Stimulated activated CD4-positive, alpha-beta T cell treated with anti-CD3 and anti-CD28 coated beads, Interleukin-4, amount 100 ng/mL, for 48 hours (primary cell): ENCODE results near the gene PDE4C.
"Not testable (repeated sequence)": the region's sequence is repeated elsewhere in the genome, so short reads cannot be mapped to it uniquely, and the experiment has no call there.

Experiments
- DNase-seq, 2 donors: peaks; one replicate each; pipeline ENCODE4 v3.0.0-alpha.2; 2020; ENCODE audit warnings: low read depth in 2 of 2

PDE4C gene

DNA sequence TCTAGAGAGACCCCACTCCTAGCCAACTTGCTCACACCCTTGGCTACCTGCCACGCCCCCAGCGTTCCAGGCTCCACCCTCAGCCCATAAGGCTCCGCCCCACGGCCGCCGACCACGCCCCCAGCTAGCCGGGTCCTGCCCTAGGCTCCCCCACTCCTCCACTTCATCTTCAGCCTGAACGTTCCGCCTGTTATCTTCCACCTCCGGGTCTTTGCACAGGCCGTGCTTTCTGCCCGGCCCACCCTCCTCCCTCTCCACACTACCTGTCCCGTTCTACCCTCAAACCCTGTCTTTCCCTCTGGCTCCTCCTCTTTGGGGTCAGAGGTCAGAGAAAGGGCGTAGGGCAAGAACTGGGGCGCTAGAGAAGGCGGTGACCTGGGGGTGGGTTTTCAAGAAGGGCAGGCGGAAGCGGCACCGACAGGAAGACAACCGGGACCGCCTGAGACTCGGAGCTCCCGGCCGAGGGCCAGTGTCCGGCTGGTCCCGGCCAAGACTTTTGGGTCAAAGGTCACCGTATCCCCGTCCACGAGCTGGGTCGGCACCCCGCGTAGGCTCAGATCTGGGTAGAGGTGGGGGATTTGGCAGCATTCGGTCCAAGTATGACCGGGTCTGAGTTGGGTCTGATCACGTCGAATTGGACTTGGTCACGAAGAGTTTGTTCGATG, 2.2 kb downstream of the PDE4C start:
- DNase-seq = peak in 1 of 2 donors; percentile 51

DNA sequence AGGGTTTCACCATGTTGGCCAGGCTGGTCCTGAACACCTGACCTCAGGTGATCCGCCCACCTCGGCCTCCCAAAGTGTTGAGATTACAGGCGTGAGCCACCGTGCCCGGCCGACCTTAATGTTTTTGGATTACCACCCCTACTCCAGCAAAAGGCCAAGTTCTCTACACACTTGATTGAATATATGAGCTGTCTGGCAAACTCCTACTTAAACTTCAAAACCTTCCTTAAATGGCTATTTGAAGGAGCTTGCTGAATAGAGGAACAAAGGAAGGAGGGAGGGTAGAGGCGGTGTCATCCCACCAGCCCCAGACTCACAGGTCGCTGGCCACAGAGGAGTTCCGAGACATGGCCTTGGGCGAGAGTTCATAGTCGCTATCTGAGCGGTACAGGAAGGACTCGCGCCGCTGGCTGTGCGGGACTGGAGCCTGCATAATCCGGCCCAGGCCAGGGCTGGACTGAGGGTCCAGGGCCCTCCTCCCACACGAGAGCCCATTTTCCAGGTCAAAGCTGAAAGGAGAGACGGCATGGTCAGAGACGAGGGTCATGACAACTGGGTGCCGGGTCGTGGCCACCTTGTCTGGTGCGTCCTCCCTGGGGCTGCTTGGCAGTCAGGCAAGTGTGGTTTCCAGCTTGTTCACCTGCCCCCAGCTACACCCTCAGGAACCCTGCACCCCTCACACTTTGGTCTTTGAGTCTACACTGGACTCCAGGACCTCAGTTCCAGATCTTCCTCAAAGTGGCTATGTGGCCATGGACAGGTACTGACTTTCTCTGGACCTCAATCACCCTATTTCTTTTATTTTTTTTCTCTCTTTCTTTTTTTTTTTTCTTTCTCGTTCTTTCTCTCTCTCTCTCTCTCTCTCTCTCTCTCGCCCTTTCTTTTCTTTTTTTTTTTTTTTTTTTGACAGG, 4.2 kb downstream of the PDE4C start:
- no peak for DNase-seq

DNA sequence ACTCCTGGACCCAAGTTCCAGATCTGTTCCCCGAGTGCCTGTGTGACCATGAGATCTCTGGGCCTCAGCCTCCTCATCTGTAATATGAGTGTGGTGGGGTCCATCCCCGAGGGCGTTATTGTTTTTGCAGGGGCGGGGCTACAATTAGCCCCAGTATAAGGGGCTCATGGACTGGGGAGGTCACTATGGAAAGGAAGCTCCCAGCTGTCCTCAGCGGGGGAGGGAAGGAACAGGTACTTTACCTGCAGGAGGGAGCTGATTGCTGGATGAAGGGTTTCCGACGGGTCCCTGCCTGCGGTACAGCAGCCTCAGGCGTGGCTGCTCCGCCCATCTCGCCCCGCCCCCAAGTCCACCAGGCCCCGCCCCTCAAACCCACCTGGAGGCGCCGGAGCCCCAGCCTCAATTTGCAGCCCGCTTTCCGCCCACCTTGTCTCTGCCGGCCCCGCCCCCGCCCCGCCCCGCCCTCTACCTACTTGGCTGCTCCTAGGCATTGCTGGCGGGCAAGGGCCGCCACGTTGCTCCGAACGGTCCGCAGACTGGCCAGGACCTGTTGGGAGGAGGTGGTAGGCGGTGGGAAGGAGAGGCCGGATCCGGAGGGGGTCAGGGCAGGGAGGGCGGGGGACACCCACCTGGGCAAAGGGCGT, 5.5 kb downstream of the PDE4C start:
- no peak for DNase-seq

DNA sequence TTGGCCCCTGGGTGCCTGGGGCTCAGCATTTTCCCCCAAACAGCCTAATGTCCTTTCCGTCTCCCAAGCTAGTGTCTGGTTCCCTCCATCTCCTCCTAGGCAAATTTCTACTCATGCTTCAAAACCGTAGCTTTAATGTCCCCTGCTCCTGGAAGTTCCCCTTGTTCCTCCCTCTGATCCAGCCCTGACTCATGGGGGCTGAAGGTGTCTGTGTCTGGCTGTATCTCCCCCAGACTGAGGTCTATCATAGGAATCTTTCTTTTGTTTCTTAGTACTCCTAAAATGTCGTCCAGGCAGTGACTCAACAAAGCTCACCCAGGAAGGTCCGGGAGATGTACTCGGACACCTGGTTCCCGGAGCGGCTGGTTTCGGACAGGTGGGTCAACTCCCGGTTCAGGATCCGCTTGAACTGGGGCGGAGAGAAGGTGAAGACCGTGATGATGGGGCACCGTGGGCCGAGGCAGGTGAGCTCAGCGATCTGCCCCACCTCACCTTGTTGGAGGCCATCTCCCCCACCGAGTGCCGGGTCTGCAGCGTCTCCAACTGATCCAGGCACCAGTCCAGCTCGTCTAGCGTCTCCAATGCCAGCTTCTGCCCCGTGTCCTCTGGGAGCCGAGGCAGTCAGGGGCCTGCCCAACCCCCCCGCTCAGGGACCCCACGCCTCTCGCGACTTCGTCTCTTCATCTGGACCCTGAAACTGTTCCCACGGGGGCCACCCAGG, 6.2 kb downstream of the PDE4C start:
- DNase-seq = no peak

DNA sequence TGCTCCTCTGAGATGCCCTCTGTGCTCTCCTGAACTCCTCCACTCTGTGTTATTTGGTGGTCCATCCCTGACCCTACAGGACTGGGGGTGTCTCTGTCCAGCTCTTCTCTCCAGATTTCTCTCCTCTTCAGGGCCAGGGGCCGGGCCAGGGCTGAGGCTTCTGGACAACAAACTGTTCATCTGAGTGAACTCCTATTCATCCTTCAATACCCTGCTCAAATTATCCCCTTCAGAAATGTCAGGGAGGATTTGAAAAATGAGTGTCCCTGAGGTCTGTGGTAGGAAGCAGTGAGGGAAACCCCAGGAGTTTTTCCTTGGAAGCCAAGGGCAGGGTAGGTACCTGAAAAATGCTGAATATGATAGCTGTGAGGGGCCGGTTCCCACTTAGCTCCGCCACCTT, 7.6 kb downstream of the PDE4C start:
- no peak for DNase-seq

DNA sequence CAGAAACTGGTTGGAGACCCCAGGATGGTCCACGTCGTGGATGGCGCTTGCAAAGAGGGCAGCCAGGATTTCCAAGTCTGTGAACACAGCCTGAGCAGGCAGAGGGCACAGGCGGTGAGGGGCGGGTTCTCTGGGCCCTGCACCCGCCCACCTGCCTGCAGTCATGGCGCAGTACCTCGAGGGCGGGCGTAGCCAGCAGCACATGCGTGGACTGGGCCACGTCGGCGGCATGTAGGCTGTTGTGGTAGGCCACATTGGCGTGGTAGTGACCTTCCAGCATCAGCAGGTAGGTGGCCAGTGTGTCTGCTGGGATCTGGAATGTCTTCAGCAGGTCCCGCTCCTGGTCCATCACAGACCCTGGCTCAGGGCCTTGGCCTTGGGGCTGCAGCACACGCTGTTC, 8.1 kb downstream of the PDE4C start:
- no peak for DNase-seq

DNA sequence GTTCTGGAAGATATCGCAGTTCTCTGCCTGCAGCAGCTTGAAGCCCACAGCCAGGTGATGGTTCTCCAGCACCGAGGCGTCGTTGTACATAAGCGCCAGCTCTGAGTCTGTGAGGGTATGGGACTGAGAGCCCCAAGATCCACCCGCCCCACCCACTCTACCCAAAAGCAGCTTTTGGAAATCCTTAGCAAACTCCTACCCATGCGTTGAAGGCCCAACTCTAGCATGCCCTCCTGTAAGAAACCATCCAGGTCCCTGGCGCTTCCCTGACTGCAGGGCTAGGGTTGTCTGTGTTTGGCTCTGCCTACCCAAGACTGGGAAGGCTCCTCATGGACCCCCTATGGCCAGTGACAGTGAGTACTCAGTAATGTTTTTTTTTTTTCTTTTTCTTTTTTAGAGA, 9.4 kb downstream of the PDE4C start:
- DNase-seq = no peak

DNA sequence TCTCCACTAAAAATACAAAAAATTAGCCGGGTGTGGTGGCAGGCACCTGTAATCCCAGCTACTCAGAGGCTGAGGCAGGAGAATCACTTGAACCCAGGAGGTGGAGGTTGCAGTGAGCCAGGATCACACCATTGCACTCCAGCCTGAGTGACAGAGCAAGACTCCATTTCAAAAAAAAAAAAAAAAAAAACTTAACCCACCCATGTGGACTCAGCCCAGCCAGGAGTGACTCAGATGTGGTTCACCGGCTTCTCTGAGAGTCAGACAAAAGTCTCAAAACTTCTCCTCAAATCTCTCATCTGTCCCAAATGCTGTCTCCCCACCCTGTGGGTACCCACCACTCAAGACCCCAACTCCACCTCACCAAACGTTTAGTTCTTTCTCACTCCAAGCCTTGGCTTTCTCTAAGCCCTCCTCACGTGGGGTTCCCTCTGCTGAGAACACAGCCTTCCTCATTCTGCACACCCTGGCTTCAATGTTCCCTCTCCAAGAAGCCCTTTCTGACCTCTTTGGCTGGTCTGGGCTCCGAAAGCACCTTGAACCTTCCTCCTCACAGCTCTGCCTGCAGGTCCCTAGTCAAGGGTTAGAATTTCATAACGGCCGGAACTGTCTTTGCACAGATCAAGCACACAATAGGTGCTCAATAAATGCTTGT, 11.3 kb downstream of the PDE4C start:
- DNase-seq = no peak

DNA sequence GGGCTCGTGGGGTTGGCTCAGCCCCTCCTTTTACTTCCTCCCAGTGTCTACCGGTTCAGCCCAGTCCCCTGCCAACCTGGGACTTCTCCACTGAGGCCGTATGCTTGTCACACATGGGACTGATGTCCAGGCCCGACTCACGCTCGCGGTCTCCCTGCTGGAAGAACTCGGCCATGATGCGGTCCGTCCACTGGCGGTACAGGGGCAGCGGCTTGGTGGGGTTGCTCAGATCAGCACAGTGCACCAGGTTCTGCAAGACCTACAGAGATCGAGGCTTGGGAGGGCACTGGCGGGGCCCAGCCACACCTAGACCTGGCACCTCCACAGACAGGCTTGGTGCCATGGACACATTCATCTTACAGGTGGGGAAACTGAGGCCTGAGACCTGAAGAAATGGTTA, 14.6 kb downstream of the PDE4C start:
- DNase-seq = no peak

DNA sequence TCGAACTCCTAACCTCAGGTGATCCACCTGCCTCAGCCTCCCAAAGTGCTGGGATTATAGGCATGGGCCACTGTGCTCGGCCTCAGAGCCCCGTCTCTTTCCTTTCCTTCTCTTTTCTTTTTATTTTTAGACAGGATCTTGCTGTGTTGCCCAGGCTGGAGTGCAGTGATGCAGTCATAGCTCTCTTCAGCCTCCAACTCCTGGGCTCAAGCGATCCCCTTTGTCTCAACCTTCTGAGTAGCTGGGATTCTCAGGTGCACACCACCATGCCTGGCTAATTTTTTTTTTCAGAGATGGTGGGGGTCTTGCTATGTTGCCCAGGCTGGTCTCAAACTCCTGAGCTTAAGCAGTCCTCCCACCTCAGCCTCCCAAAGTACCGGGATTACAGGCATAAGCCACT, 16.3 kb downstream of the PDE4C start:
- DNase-seq = not testable (repeated sequence)

DNA sequence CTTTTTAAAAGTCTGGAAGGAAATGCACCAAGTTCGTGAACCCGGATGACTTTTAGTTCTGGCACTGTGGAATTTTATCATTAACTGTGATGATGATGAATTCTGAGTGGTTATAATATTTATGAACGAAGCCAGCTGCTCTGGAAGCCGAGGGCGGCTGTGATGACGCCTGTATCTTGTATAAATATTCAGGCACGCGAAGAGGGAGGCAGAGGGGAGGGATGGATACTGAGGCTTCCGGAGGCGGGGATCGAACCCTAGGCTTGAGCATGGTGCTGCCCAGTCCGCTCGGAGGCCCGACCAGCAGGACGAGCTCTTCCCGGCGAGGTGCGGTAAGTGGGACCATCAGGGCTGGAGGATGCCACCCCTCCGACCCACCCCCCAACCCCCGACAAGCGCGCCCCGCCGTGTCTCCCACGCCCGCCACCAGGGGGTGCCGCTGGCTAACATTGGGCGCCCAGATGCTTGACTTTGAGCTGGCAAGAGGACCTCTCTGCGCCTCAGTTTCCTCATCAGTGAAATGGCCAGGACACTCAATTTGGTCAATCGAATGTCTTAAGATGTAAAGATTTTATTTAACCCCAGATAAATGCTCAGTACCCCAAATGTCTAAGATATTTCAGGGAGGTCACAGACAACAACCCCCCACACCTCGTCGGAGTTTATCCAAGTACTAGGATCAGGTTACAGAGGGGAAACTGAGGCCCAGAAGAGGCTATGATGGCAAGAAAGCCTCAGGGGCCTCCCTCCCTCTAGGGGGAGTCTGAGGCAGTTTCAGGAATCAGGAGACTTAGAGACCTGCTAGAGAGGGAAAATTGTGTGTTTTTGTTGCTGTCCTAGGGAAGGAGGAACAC, 17.9 kb downstream of the PDE4C start:
- DNase-seq = peak in 1 of 2 donors; percentile 58

DNA sequence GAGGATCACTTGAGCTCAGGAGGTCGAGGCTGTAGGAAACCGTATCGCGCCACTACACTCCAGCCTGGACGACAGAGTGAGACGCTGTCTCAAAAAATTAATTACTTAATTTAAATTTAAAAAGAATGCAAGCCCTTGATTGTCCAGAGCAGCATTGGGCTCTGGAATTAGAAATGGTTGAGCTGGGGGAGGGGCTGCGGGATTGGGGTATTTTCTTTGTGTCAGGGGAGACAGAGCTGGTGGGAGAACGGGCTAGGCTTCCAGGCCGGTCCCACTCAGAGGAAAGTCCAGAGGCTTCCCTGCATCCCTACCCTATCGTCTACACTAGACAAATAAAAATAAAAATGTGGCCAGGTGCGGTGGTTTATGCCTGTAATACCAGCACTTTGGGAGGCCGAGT, 20.2 kb downstream of the PDE4C start:
- no peak for DNase-seq

DNA sequence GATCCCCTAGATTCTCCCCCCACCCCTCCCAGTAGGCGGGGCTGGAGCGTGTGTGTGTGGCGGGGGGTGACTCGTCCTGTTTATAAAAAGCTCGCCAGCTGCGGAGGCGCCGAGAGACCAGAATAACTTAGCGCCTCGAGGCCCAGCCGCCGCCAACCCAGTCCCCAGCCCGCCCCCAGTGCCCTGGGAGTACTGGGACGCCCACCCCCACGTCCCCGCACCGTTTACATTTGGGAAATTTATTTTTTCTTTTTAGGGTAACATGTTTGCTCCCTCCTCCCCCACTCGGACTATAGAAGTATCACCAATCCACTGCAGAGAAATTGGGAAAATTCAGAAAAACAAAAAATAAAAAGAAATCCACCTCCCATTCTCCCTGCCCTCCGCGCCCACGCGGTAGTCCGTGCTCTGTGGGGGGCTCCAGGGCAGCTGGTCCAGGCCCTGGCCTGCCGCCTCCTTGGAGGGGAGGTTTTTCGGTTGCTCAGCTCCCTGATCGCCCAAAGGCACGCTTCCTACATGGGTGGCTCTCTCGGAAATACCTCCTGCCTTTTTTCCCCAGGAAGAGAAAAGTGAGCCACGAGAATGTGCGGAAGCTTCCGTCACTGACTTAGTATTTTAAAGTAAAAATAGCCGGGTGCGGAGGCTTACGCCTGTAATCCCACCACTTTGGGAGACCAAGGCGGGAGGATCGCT, 20.9 kb downstream of the PDE4C start:
- peak in 1 of 2 donors; percentile 55 for DNase-seq

DNA sequence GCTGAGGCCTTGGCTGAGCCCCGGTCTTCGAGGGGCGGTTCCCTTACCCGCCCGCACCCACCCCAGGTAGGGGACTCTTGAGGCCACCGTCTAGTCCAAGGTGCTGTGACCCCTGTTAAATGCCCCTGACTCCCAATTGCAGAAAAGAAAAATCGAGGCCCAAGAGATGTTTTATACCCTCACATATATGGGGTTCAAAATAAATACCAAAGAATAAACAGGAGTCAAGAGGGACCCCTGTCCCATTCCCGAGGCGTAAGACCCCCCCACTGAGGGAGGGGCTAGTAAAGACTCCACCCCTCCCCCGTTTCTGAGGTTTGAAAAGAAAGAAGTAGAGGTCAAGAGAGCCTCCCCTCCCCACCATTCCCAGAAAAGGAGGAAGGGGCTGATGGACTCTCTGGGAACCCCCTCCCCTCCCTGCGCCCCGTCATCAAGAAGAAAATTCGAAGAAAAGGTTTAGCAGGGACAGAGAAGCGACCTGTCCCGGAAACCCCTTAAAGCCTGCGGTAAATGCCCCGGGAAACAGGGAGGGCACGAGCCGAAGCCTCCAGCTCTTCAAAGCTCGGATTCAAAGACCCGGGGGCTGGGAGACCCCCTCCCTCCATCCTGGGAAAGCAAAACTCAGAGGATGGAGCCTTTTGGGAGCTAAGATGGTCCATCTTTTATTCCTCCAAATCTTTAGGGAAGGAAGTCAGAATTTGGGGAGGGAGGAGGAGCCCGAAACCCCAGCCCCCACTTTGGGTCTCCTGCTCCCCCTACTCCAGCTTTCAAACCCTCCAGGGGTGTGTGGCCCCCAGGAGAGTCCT, 21.6 kb downstream of the PDE4C start:
- DNase-seq = no peak

DNA sequence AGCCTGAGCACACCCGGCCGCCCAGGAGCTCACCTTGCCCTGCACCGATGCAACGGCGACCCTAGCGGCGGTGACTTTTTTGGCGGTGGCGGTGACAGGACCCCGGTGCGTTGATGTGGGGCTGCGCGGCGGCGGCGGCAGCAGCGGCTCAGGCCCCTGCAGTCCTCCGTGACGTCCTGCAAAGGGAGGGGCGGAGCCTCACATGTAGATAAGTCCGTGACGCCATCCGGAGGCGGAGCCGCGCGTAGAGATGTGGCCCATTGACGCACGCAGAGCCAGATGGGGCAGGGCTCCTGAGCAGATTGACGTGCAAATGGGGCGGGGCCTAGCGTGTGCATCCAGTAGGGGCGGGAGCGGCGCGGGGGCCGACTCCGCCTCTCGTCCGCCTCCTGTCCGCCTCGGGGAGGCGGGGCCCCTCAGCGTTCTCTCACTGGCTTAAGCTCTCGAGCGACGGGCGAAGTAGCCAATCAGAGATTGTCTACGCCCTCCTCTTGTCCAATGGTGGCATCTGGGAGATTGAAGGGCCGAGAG, 22.3 kb downstream of the PDE4C start, which contains the start of gene RAB3A:
TSS of gene RAB3A (minus strand) at position 180 of the 531 bp plus-strand sequence. CDS start 1,302 bp downstream, outside the sequence.
- DNase-seq = peak; percentile 99 to 100

DNA sequence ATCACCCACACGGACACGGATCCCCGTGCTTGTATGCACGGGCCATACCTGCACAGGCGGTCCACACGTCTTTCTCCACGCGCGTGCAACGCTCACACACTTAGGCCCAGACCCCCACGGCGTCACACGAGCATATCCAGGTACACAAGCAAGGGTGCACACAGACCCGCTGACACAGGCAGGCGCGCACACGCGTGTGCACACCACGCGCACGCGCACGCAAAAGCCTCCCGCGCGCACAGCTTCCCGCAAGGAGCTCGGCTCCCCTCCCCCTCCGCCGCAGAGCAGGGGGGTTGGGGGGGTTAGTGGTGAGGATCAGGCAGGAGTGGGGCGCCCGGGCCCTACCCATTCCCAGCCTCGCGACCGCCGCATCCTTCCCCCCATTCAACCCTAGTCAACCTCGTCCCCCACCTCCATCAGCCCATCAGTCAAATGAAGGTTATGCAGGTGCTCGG, 22.8 kb downstream of the PDE4C start:
- no peak for DNase-seq

DNA sequence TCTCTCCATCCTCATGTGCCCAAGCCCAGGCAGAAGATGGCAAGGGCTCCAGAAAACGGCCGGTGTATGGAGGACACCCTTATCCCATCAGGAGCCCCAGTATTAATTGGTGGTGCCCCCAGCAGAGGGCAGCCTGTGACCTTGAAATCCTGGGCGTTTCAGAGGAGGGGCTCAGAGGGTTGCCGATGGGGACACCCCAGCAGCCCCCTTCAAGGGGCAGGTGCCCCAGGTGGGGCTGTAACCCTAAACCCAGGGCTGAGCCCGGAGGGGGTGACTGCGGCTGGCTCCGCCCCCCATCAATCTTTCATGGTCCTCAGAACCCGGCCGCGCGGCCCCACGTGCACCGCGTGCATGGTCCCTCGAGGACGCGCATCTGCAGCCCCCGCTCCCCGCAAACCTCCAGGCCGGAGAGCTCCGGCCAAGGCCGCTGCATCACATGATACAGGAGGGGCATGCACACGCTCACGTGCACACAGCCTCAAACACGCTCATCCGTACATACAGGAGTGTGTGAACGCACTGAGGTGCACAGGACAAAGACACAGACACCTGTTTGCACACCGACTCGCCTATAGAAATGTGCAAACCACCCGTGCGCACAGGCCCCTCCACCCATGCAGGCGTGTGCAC, 23.3 kb downstream of the PDE4C start:
- no peak for DNase-seq

DNA sequence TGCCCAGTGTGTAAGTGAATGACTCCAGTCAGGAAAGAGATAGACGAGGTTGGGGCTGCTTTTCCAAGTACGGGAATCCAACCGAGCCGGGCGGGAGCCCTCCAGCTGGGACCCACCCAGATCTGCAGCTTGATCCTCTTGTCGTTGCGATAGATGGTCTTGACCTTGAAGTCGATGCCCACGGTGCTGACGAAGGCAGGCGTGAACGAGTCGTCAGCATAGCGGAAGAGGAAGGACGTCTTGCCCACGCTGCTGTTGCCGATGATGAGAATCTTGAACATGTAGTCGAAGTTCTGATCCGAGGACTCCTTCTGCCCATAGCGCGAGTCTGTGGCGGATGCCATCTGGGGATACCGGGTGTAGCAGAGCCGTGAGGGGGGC, 23.9 kb downstream of the PDE4C start:
- DNase-seq = no peak
